NCI-H2227 (cell line): ENCODE results near the gene KCNJ6.
"Not testable (repeated sequence)": the region's sequence is repeated elsewhere in the genome, so short reads cannot be mapped to it uniquely, and the experiment has no call there.

Source experiments
- DNase-seq: peaks from one replicate; lab custom pipeline; 2025; ENCODE audit not compliant: unreplicated experiment; lab: John Stamatoyannopoulos, UW

The KCNJ6 gene

DNA sequence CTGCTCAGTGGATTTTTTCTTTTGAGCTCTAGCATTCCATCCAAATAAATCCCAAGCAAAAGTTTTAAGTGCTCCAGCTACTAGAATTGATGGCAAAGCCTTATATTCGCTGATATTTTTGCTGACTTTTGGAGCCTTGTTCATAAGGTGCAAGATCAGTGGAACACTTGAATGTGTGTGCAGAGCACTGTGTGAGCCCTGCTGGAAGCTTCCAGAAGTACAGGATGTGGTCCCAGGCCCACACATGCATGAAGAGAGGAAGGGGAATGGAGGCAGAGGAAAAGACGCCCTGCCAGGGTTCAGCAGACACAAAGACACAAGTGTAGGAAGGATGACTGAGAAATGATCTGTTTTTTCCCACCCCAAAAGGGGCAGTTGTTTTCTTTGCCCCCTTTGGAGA, 169.4 kb downstream of the KCNJ6 start:
- DNase-seq, result no peak

DNA sequence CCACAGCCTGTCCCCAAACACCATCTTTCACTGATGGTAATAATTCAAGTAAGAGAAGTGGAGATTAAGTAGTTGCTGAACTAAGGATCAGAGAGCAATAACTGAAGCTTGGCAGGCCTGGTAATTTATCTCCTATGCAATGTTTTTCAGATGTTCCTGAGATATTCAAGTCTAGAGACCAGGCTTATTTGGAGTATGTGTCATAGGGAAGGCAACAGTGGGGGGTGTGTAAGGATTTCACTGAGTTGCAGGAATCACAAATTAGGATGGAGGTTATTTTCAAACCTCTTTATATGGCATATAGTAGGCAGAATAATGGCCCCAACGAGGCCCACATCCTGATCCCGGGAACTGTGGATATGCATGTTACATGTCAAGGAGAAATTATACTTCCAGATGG, 171.7 kb downstream of the KCNJ6 start:
- no peak for DNase-seq

DNA sequence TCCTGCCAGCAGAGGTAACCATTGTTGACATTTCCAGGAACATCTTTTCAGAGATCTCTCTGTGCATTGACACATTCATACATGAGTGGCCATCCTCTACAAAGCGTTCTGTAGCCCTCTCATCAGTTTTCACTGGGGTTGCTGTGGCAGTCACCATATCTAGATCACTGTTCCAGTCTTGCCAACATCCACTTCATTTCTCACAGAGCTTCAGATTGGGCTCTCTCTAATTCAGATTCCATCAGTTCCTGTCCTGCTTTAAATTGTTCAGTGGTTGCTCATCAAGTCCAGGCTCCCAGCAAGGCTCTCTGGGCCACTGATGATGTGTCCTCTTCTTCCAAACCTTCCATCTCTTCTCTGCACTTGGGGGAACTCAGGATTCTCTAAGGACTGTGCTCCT, 173.7 kb downstream of the KCNJ6 start:
- DNase-seq, result no peak

DNA sequence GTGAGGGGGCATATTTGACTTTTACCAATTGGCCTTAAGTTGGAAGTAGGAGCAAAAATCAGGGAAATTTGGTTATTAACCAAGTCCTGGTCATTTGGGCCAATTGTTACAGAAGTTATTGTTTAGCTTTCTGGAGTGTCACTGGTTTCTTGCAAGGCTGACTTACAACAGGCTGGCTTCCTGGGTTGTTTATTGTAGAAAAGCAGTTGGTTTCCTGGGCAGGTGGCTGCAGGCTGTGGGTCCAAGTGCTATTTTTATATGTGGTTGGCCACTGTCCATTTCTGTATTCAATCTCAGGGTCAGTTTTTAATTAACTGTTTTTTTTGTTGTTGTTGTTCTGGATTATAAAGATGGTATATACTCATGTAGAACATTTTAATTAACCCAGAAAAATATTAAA, 174.1 kb downstream of the KCNJ6 start:
- DNase-seq, result no peak

DNA sequence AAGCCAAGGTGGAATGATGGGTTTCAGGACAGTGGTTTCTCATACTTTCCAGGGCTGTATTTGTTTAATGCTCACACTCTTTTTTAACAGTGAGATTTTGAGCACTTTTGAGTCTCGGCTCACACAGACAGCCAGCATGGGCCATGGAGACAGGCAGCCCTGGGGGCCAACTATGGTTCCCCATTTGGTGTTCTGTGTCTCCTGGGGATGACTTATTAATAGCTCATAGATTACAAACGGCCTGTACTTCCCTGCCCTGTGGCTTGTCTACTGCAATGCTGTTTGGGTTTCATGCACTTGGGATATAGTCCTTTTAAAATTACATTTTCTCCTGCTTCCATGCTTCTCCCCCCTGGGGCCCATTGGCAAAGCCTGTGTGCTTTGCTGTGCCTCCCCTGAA, 178.3 kb downstream of the KCNJ6 start:
- DNase-seq, result no peak

DNA sequence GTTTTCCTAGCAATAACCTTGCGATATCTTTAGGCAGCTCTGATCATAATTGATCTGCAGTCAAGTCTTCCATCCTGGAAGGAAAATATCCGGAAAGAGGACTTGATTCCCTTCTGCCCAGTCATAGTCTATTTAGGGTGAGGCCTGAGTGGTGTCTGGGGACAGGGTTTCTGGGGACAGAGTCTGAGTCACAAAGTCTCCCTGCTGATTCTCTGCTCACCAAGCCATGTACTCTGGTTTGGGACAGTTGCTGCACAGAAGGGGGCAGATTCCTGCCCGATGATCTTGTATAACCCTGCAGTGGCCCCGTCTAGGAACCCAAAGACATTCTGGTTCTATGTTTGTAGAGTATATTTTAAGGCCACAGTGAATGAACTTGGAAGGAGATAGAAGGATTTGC, 178.8 kb downstream of the KCNJ6 start:
- no peak for DNase-seq

DNA sequence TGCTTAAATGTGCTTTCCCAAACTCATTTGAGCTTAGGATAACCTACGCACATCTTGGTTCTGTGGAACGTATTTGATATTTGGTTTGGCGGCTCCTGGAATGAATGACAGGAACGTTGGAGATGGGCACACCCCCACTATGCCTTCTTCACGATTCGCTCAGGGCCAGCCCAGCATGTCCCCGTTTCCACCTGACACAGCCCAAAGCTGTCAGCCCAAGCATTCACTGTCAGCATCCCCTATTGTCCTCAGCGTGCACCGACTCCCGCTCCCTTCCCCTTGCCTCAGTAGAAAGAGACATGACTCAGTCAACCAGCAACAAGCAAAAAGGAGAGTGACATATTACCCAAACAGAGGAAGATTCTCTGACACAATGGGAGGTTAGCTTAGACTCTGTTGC, 181.4 kb downstream of the KCNJ6 start:
- DNase-seq, result no peak

DNA sequence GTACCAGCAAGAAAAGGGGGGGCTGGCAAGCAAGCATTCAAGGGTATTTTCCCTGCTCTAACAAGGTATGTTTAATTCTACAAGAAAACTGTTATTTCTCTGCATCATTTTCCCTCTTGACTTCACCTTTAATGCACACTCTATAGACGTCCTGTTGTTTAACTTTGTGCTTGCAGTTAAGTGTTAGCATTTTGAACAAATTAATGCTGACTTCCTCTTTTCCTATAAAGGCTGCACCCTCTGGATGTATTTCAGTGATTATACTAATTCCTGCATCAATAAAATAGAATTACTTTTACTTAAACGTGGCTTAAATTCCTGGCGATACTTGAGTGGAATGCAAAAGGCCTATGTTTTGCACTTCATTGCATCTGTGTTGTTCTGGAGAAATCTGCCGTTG, 183.3 kb downstream of the KCNJ6 start:
- no peak for DNase-seq

DNA sequence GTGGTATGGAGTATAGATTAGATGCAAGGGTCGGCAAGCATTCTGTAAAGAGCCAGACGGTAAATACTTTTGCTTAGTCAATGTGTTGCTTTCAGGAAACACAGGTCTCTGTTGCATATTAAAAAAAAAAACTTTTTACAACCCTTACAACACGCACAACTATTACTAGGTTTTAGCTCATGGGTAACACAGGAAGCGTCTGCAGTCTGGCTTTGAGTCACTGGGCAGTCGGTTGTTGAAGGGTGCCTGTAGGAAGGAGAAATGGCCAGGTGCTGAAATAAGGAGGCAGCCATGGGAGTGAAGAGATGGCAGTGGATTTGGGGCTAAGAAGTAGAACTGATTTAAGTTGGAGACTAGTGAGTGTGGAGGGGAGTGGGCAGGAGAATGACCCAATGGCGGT, 192.1 kb downstream of the KCNJ6 start:
- DNase-seq, result no peak

DNA sequence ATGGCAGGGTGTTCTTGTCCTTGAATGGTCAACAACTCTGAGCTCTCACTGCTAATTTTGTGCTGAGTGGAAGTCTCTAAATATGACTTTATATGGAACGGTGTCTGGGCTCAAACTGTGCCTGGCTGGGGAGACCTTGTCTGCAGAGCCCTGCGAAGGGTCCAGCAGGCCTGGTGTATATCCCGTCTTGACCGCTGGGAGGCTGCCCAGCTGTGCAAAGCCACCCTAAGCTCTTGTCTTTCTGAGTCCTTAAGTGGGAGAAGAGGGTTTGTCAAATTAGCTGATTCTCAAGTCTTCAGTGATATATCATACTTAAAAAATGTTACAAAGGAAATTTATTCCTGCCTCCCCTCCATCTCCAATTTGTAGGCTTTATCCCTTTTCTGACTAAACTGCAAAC, 198.7 kb downstream of the KCNJ6 start:
- no peak for DNase-seq

DNA sequence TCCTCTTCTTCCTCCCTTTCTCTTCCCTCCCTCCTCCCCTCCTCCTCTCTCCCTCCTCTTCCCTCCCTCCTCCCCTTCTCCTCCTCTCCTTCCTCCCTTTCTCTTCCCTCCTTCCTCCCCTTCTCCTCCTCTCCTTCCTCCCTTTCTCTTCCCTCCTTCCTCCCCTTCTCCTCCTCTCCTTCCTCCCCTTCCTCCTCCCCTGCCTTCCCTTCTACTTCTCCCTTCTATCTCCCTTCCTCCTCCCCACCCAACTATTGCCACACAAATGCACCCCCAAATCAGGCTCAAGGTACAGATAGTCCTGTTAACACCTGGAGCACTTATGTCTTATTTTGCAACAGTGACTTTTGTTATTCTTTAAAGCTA, 203.7 kb downstream of the KCNJ6 start:
- not testable (repeated sequence) for DNase-seq

DNA sequence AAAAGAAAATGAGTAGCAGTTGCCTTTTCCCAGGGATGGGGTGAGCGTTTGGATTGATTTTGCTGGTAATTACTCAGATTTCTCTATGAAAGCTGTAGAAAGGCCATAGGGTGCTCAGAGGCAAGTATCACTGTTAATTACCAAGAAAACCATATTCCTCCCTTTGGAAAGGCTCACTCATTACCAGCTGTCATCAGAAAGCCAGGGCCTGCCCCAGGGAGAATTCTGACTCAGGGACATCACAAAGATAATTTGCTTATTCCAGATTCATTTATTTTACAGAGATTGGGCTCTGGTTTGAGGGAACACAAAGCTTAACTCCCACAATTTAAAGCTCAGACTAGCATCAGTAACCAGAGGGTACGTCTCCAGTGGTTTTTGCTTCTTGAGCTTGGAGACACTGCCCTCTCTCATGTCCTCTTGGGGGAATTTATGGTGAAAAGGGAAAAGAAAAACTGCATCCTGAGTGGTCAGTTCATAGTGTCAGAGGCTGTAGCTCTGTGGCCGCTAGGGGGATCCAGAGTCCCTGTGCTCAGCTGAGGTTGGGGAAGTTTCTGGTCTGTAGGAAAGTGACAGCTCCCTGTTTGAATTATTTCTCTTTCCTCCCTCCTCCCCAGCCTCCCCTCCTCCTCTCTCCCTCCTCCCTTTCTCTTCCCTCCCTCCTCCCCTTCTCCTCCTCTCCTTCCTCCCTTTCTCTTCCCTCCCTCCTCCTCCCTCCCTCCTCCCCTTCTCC, 204.3 kb downstream of the KCNJ6 start:
- DNase-seq, result peak; percentile 42

DNA sequence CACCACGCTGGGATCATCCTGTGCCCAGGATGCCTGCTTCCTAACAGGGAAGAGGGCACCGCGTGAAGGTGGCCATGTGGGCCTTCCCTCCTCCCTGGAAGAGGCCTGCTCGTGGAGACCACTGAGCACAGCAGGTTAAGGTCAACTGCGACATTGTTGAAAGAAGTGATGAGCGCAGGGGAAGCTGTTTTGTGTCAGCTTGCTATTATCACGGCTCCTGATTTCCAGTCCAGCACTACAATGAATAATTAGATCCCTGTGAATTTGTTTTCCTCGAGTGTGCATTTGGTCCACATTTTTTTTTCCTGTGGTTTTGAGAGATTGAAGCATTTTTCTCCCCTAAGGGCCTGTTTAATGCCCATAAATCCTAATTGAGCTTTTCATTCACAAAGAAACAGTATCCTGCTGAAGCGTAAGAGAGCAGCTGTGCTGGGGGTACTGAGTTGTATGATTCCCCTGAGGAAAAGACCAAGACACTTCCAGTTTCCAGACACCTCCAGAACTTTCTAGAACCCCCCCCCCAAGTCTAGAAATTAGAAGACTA, 204.9 kb downstream of the KCNJ6 start:
- DNase-seq, result no peak

DNA sequence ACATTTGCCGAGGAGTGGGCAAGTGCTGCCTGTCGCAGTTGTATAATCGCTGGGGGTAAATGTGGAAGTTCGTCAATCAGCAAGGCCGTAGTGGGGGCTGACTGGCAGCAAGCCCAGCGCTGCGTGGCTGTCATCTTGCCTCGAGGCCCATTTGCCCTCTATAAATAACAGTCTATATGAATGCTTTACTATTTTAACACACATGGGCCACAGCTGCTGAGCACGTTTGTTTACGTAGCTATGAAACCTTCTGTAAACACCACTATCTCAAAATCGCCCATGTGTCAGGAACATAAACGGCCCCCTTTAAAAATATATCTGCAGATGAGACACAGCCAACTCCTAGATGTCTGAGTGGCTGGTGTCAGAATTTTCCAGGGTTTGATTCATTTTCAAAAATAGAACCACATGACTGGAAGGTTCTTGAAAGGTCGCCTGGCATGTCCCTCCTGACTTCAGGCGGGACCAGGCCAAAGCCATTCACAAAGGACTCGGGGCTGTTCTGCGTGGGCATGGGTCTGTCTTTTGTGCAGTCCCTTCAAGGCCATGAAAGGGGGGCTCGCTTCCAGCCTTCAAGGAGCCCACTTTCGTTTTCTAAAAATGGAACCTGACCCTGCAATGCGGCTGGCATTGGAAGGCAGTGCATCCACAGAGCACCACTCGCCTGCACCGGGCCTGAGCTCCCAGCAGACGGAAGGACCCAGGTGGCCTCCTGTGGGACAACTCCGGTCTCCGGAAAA, 205.5 kb downstream of the KCNJ6 start:
- DNase-seq, result no peak

DNA sequence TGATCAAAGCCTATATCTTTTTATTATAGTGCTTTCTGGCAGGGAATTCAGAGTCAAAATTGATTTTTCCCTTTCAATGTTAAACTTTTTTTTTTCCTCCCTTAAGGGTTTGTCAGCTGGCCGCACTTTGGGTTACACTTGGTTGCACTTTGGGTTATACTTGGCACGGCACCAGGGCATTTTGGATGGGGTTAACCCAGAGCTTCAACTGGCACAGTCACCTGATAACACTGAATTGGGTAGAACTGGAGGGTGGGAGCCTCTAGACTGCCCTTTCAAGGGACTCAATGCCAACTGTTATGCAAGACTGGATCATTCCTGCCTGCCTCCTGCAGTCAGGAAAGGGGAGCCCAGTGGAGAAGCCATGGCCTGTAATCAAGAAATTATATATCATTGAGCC, 211.5 kb downstream of the KCNJ6 start:
- no peak for DNase-seq

DNA sequence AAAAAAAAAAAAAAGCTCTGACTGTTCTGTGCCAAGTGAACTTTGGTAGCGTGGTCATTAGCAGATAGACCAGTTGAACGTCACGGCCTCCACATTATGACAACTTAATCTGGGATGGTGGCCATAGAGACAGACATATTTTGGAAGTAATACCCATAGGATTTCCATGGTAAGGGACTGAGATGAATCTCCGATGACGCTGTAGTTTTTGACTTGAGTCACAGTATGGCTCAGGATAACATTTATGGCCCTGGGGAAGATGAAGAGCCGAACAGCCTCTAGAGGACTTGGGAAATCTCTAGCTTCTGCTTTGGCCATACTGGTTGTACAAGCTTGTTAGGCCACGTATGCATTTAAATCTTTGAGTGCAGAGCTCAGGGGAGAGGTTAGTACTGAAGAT, 214.0 kb downstream of the KCNJ6 start:
- DNase-seq, result no peak

DNA sequence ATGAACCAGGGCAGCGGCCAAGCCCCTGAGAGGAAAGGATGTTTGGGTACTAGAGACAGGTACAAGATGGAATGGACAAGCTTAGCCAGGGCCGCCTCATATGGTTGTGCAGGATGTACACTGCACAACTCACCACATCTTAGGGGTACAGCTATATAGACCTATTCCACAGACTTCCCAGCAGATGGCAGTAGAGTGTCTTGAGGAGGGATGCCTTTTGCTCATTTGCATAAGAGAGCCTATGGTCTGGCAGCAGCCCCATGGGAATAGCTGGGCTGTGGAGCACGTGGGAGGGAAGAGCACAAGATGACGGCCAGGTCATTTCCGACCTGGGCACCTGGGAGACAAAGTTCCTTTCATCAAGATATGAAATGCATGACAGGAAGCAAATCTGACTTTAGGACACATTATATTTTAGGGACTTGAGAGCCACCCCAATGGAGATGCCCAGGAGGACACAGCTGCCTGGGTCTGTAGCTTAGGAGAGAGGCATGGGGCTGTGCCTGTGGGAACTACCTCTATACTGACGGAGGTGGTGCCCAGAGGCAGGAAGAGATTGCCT, 215.5 kb downstream of the KCNJ6 start:
- DNase-seq, result peak; percentile 30

DNA sequence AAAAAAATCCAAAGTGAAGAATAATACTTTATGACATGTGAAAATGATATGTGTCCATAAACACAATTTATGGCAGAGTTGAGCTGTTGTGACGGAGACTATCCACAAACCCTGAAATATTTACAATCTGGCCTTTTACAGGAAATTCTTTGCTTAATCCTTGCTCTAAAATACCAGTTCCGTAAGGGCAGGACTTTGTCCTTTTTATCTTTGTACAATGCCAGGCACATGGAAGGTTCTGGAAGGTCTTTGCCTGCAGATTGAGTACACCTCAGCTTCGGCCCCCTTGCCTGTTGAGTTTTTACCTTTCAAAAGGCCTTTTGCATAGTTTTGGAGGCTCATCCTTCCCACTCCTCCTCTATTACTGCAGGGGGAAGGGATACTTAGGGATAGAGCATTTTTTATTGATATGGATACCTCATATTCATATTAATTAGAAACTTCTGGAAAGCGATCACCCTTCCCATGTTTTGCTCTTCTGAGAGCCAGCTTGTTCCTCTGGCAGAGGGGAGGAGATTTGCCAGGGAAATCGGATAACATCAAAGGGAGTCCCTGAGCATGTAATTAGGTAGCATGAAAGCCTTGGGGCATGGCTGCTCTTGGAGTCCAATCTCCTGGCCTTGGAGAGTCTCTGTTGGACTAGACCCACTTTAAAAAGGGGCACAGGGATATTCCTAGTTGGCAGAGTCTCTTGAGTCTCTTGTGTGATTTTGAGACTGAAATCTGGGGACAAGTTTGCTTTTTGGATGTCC, 217.1 kb downstream of the KCNJ6 start:
- DNase-seq, result no peak

DNA sequence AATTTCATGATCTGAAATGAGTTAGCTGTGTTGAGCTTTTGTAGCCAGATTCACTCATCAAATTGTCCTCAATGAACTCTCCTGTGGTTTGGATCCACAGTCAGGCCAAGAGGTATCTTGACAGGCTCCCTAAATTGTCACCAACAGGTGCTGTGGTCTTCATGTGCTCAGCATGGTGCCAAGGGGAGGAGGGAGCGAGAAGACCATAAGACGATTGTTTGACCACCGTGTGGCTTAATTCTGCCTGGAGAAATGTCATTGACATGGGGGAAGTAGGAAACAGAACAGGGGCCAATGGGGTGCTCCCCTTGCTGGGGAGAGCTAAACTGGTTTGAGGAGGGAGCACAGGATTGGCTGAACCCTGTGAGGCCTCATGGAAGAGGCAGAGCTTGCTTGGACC, 219.3 kb downstream of the KCNJ6 start:
- no peak for DNase-seq

DNA sequence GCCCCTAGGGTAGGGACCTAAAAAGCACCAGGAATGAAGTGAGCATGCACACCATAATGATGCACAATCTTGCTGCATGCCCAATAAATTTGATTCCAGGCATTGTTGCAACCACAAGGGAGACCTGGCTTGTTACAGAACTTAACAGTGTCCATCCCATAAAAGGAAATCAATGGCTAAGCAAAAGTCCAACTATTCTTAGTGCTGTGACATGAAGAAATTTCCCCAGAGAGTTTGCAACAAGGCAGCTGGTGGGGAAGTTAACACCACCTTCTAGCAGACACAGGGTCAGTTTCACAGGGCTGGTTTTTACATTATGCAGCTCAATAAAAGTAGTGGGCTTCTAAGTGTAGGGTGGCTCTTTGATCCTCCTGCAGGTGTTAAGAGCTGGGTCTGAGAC, 221.1 kb downstream of the KCNJ6 start:
- DNase-seq, result no peak

DNA sequence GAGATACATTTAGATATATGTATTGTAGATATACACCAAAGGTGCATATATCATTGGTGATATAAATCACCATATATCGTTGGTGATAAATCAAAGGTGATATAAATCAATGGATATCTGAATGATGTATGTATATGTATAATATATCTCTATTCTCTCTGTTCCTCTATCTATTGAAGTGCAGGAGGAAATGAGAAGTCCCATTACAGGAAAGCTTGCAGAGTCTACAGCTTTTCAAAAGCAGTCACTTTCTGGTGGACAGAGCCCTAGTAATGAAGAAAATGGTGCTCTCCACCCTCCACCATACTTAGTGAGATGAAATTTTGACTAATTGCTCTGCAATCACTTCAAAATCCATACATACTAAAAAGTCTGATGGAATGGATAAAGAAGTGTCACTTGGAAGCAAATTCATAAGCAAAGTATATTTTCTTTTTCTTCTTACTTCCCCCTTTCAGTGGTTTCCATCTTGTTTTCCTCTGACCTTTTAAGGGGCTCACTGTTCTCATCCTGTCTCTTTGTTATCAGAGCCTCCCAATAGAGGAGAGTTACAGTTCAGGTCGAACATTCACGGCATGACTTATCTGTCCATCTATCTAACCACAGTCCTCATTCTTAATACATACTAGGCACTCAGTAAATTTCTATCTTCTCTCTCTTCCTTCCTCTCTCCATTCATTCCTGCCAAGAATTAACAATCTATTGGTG, 227.2 kb downstream of the KCNJ6 start:
- no peak for DNase-seq
